HepG2 (cell line): ENCODE measurements around the gene TMED6. TPM values are rescaled to one million over a fixed set of nuclear protein-coding genes. Genes with fewer than 3 reads are reported as not detected.

ENCODE experiments used
- AHR ChIP-seq: IDR thresholded peaks from 2 replicates; pipeline ENCODE4 v1.6.1; 2018; ENCODE audit warnings: missing genetic modification reagents, missing compliant biosample characterization
- CHD4 ChIP-seq: fragments of 200-600 bp; sonication (generic); IDR thresholded peaks from 2 replicates; pipeline ENCODE4 v1.7.0; 2017; ENCODE audit warnings: mild to moderate bottlenecking, low read length, borderline replicate concordance
- MAFG ChIP-seq: sonication (generic); formaldehyde crosslinking; IDR thresholded peaks from 2 replicates; pipeline ENCODE4 v1.5.1; 2020; ENCODE audit warnings: mild to moderate bottlenecking, missing genetic modification reagents
- PAF1 ChIP-seq: IDR thresholded peaks from 2 replicates; pipeline ENCODE4 v1.6.1; 2016; ENCODE audit warnings: missing genetic modification reagents, missing compliant biosample characterization
- REPIN1 ChIP-seq: sonication (generic); formaldehyde crosslinking; IDR thresholded peaks from 2 replicates; pipeline ENCODE4 v1.8.0; 2022; ENCODE audit warnings: missing genetic modification reagents, low read depth, mild to moderate bottlenecking, borderline replicate concordance
- REST ChIP-seq, 2 experiments: IDR thresholded peaks; 2 replicates each; pipeline ENCODE4 v1.6.1; 2011 to 2012; ENCODE audit warnings: low read length in 2 of 2, borderline replicate concordance in 1 of 2, low read depth in 1 of 2, mild to moderate bottlenecking in 1 of 2, moderate library complexity in 1 of 2
- RNF2 ChIP-seq: fragments of 450-650 bp; conservative IDR thresholded peaks from 2 replicates; pipeline ENCODE4 v1.6.1; 2016; ENCODE audit warnings: low read depth
- SMARCE1 ChIP-seq: fragments of 450-650 bp; IDR thresholded peaks from 2 replicates; pipeline ENCODE4 v1.6.1; 2017; ENCODE audit warnings: borderline replicate concordance
- SSRP1 ChIP-seq: IDR thresholded peaks from 2 replicates; pipeline ENCODE4 v1.6.1; 2016; ENCODE audit warnings: control low read depth
- ZNF10 ChIP-seq: sonication (generic); formaldehyde crosslinking; IDR thresholded peaks from 2 replicates; pipeline ENCODE4 v1.4.0; 2020; ENCODE audit warnings: mild to moderate bottlenecking, low read depth, missing genetic modification reagents, borderline replicate concordance
- ZNF136 ChIP-seq: sonication (generic); formaldehyde crosslinking; IDR thresholded peaks from 2 replicates; pipeline ENCODE4 v1.8.1; 2022; ENCODE audit warnings: low read depth, mild to moderate bottlenecking, moderate library complexity, missing genetic modification reagents
- ZNF160 ChIP-seq: sonication (generic); formaldehyde crosslinking; IDR thresholded peaks from 2 replicates; pipeline ENCODE4 v1.8.0; 2022; ENCODE audit warnings: mild to moderate bottlenecking, inconsistent platforms, missing genetic modification reagents
- ZNF367 ChIP-seq: sonication (generic); formaldehyde crosslinking; IDR thresholded peaks from 2 replicates; pipeline ENCODE4 v1.4.0; 2020; ENCODE audit warnings: missing genetic modification reagents, borderline replicate concordance
- ZNF441 ChIP-seq: sonication (generic); formaldehyde crosslinking; IDR thresholded peaks from 2 replicates; pipeline ENCODE4 v1.7.0; 2021; ENCODE audit warnings: missing genetic modification reagents, borderline replicate concordance
- ZNF513 ChIP-seq: sonication (generic); formaldehyde crosslinking; conservative IDR thresholded peaks from 2 replicates; pipeline ENCODE4 v1.5.0; 2020; ENCODE audit warnings: missing genetic modification reagents
- ZSCAN29 ChIP-seq: sonication (generic); formaldehyde crosslinking; conservative IDR thresholded peaks from 2 replicates; pipeline ENCODE4 v1.4.0; 2020; ENCODE audit warnings: mild to moderate bottlenecking, missing genetic modification reagents
- polyA plus RNA-seq, 8 experiments: library from polyadenylated mRNA; depleted of rRNA in 3 of 8; stranded (reverse) in 7 of 8; unstranded in 1 of 8; fragments of >200 nt; fragmentation: Illumina TruSeq in 4 of 8; extraction: Trizol in 4 of 8; gene quantifications; 2 replicates each; pipeline versions ENCODE4 v1.2.1 to v1.2.3, GENCODE V29; 2011 to 2016; ENCODE audit warnings: low read depth in 4 of 8, missing spikeins in 1 of 8, mixed read lengths in 1 of 8; ENCODE audit not compliant: insufficient read depth in 1 of 8
- total RNA-seq, 5 experiments: library from RNA; depleted of rRNA; stranded (reverse); fragments of >200 nt; fragmentation: Illumina TruSeq; extraction: Trizol; gene quantifications; 2 replicates each; pipeline ENCODE4 v1.2.3, GENCODE V29; 2016; ENCODE audit warnings: low read depth in 1 of 5
- TF ChIP-seq, protein P1 (sequence below): sonication (generic); formaldehyde crosslinking; IDR thresholded peaks from 2 replicates; pipeline ENCODE4 v1.4.0; 2020; ENCODE audit warnings: missing genetic modification reagents, borderline replicate concordance

TMED6 gene
- total and polyA plus RNA-seq, 2 of the 13 experiments (the other 11 are each of a cell fraction or from before 2014, with no cell fraction given) = 9.8 to 14.4 TPM

DNA sequence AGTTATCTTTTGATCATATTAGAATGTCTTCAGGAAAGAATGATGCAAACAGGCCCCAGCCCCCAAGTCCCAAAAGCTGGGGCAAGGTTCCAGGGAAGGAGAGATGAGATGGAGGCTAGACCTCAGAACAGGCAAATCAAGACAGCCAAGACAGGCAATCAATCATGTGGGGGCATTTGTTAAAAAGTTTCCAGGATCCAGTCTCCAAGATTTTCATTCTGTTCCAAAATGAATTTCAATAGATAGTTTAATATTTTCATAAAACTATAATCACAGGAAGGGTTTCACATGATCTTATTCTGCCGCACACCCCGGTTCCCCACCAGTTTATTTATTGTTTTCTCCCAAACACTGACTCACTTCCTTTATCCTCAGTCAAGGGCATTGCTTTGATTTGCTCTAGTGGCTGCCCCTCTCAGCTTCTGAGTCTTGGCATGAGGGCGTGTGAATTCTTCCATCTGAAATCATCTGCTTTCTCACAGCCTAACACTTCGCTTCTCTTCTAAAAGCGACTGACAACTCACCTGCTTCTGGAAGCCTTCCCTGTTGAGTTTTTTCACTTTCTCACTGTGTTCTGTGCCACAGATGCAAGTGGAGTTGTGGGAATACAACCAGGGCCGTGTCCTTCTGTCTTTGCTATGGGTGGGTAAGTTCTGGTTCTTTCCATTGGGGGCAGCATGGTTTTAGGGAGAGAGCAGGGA lies 46.4 kb upstream of the TMED6 start (continued):
- no peak for TF ChIP-seq ZNF160 (CRISPR knock-in tag)
- TF ChIP-seq SMARCE1 = no peak
- TF ChIP-seq PAF1 (CRISPR knock-in tag) = no peak
- TF ChIP-seq REST (IDR thresholded peaks at IDR 0.05; ENCODE audit: borderline replicate concordance in 1 of 2, low read depth in 1 of 2, low read length in 2 of 2) = no peak
- TF ChIP-seq ZNF136 (CRISPR knock-in tag) = no peak
- TF ChIP-seq, protein P1, sequence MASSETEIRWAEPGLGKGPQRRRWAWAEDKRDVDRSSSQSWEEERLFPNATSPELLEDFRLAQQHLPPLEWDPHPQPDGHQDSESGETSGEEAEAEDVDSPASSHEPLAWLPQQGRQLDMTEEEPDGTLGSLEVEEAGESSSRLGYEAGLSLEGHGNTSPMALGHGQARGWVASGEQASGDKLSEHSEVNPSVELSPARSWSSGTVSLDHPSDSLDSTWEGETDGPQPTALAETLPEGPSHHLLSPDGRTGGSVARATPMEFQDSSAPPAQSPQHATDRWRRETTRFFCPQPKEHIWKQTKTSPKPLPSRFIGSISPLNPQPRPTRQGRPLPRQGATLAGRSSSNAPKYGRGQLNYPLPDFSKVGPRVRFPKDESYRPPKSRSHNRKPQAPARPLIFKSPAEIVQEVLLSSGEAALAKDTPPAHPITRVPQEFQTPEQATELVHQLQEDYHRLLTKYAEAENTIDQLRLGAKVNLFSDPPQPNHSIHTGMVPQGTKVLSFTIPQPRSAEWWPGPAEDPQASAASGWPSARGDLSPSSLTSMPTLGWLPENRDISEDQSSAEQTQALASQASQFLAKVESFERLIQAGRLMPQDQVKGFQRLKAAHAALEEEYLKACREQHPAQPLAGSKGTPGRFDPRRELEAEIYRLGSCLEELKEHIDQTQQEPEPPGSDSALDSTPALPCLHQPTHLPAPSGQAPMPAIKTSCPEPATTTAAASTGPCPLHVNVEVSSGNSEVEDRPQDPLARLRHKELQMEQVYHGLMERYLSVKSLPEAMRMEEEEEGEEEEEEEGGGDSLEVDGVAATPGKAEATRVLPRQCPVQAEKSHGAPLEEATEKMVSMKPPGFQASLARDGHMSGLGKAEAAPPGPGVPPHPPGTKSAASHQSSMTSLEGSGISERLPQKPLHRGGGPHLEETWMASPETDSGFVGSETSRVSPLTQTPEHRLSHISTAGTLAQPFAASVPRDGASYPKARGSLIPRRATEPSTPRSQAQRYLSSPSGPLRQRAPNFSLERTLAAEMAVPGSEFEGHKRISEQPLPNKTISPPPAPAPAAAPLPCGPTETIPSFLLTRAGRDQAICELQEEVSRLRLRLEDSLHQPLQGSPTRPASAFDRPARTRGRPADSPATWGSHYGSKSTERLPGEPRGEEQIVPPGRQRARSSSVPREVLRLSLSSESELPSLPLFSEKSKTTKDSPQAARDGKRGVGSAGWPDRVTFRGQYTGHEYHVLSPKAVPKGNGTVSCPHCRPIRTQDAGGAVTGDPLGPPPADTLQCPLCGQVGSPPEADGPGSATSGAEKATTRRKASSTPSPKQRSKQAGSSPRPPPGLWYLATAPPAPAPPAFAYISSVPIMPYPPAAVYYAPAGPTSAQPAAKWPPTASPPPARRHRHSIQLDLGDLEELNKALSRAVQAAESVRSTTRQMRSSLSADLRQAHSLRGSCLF = no peak
- TF ChIP-seq ZSCAN29 (CRISPR knock-in tag) = no peak
- no peak for TF ChIP-seq MAFG
- TF ChIP-seq ZNF513 (CRISPR knock-in tag) = no peak
- TF ChIP-seq ZNF367 (CRISPR knock-in tag) = no peak
- TF ChIP-seq SSRP1 (CRISPR knock-in tag) = no peak
- no peak for TF ChIP-seq ZNF10 (CRISPR knock-in tag)
- no peak for TF ChIP-seq RNF2
- TF ChIP-seq REPIN1 (CRISPR knock-in tag) = no peak
- no peak for TF ChIP-seq AHR (CRISPR knock-in tag)
- no peak for TF ChIP-seq CHD4
- TF ChIP-seq ZNF441 = peak; percentile 71
